COR-L47 (cell line): ENCODE data around the gene DCXR.

Experiments
- DNase-seq: peaks from one replicate; lab custom pipeline; 2025; lab: John Stamatoyannopoulos, UW

Gene DCXR

GRCh38 chr17:82055023-82055964 is 17.8 kb upstream of the DCXR start:
- no peak for DNase-seq

GRCh38 chr17:82054351-82055022 is 17.0 kb upstream of the DCXR start:
- DNase-seq, result no peak

GRCh38 chr17:82053556-82054263 is 16.2 kb upstream of the DCXR start:
- no peak for DNase-seq

- DNase-seq, result no peak
These were observed 15.6 kb upstream of the DCXR start for GRCh38 chr17:82053130-82053529.

- DNase-seq, result no peak
These were observed 15.2 kb upstream of the DCXR start for GRCh38 chr17:82052638-82053059.

- DNase-seq, result peak; percentile 54
These were observed 14.5 kb upstream of the DCXR start, which contains the start of the genes GPS1 and RFNG for GRCh38 chr17:82051776-82052637. GPS1 (plus strand) TSS chr17:82051898; CDS start chr17:82051932, 34 bp downstream. RFNG (minus strand) TSS chr17:82051811; CDS start chr17:82051766, 45 bp downstream.

GRCh38 chr17:82050761-82051641 is 13.5 kb upstream of the DCXR start:
- no peak for DNase-seq

- DNase-seq, result no peak
These were observed 12.8 kb upstream of the DCXR start for GRCh38 chr17:82050152-82050760.

GRCh38 chr17:82049521-82049971 is 12.0 kb upstream of the DCXR start:
- DNase-seq, result no peak

GRCh38 chr17:82049106-82049505 is 11.6 kb upstream of the DCXR start:
- no peak for DNase-seq

GRCh38 chr17:82048571-82048971 is 11.1 kb upstream of the DCXR start:
- DNase-seq, result no peak

- DNase-seq, result no peak
These were observed 10.5 kb upstream of the DCXR start for GRCh38 chr17:82047914-82048570.

- DNase-seq, result no peak
These were observed 9.9 kb upstream of the DCXR start for GRCh38 chr17:82047379-82047778.

GRCh38 chr17:82046903-82047302 is 9.4 kb upstream of the DCXR start:
- no peak for DNase-seq

GRCh38 chr17:82045936-82046484 is 8.5 kb upstream of the DCXR start:
- no peak for DNase-seq

GRCh38 chr17:82043507-82043906 is 6.0 kb upstream of the DCXR start:
- no peak for DNase-seq

GRCh38 chr17:82042649-82043048 is 5.2 kb upstream of the DCXR start:
- DNase-seq, result no peak

GRCh38 chr17:82041144-82041814 is 3.8 kb upstream of the DCXR start:
- DNase-seq, result no peak
